Fibroblast of the aortic adventitia (primary cell): Measurements from ENCODE around the gene TIPRL. TPM values are rescaled to one million over a fixed set of nuclear protein-coding genes. Genes with fewer than 3 reads are reported as not detected.

Experiments used
- DNase-seq: peaks from one replicate; pipeline ENCODE4 v3.0.0-alpha.2; 2010; ENCODE audit warnings: low read depth
- H3K4me3 ChIP-seq: 2 replicates; pipeline ENCODE4 v1.5.1; 2011; ENCODE audit warnings: low read depth, mild to moderate bottlenecking, control low read depth, low read length, moderate library complexity
- CTCF ChIP-seq: IDR thresholded peaks from 2 replicates; pipeline ENCODE4 v1.5.1; 2011; ENCODE audit warnings: mild to moderate bottlenecking, low read length, control low read depth, inconsistent platforms; ENCODE audit not compliant: insufficient read depth
- small RNA-seq: library from RNA; depleted of rRNA; stranded (forward); fragments of <200 nt; gene quantifications from one replicate; pipeline ENCODE3, GENCODE V24; 2012
- total RNA-seq: library from RNA; depleted of rRNA; stranded (reverse); fragments of >200 nt; gene quantifications from 2 replicates; pipeline ENCODE4 v1.2.3, GENCODE V29; 2012; ENCODE audit warnings: low replicate concordance

TIPRL gene
- total RNA-seq, 1 donor = 41.7 TPM

DNA sequence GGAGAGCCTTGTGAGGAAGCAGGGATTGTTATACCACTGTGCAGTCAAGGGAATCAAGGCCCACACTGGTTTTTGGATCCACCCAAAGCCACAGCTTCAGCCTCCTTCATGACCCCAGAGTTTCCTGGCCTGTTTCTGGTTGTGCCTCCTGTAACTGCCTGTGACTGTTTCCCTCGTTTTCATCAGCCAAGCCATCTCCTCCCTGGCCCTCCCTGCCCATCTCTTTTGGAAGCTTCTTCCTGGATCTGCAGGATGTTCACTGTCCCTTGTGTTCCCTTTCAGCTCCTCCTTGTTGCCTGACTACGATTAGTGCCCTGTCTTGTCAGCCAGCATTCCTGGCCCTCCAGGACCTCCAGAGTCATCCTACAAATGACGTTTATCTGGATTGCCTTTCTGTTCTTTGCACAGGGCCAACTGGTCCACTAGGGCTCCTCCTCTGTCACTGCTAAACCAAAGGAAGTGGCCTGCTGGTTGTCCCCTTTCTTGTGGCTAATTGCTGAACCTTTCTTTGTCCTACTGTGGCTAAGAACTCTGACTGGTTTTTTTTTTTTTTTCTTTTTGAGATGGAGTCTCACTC is 65.0 kb downstream of the TIPRL start:
- no peak overlapping the region for H3K4me3 ChIP-seq
- no peak for TF ChIP-seq CTCF
- DNase-seq = peak; percentile 72

- H3K4me3 ChIP-seq = no peak overlapping the region
- DNase-seq = no peak
- no peak for TF ChIP-seq CTCF
These were observed 66.3 kb downstream of the TIPRL start for GRCh38 chr1:168245042-168245441.

DNA sequence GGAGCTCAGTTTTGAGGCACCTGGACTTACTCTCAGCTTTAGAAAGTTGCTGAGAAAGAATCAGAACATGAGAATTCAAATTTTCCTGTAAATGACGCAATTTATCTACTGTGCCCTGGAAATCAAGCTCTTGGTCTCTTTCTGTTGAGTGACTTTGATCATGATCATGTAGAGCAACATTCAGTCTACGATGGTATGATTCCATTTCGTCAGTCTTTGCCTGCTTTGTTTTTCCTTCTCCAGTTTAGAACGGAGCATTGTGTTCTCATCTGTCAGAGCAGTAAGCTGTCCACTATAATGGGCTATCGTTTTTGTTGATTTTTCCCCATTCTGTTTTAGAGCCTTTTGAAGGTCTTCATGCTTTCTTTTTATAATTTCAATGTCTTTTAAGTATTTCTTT is 67.7 kb downstream of the TIPRL start:
- DNase-seq = no peak
- H3K4me3 ChIP-seq = no peak overlapping the region
- TF ChIP-seq CTCF = no peak

Small RNA genes within 50 kb of the gene (small RNA-seq; reads per million reads assigned to genes)
- gene AL021397.1 = not detected

Other genes starting within 250 kb of the TIPRL start
- gene DCAF6, start 242.3 kb upstream of the TIPRL start, total RNA-seq = 68.9 and 83.4 TPM in 2 replicates
- 14.9 and 49.3 TPM in 2 replicates for gene MPC2, start 241.9 kb upstream of the TIPRL start, total RNA-seq
- gene GPR161, start 42.0 kb upstream of the TIPRL start, total RNA-seq = 7.0 and 12.3 TPM in 2 replicates
- 46.0 and 72.8 TPM in 2 replicates for gene SFT2D2, start 47.0 kb downstream of the TIPRL start, total RNA-seq
- 0.99 TPM in 1 of 2 replicates, not detected in the other for gene TBX19, start 101.9 kb downstream of the TIPRL start, total RNA-seq